PC-9 (cell line): ENCODE results near the gene GCDH. TPM values are rescaled to one million over a fixed set of nuclear protein-coding genes. Genes with fewer than 3 reads are reported as not detected.

Experiments
- Bru-seq: library from RNA; stranded (reverse); fragments of 400-500 nt; gene quantifications from one replicate; lab custom pipeline; 2021; lab: Mats Ljungman, UMichigan
- BruChase-seq, 2 experiments: library from RNA; stranded (reverse); fragments of 400-500 nt; gene quantifications; one replicate each; lab custom pipeline; 2021; lab: Mats Ljungman, UMichigan
- BruUV-seq: library from RNA; stranded (reverse); fragments of 400-500 nt; replicated peaks from 2 replicates; lab custom pipeline; 2021; lab: Mats Ljungman, UMichigan
- CTCF ChIA-PET: fragments of 300-600 bp; sonication (Branson Sonifier 250); formaldehyde crosslinking; loops from one replicate; lab custom pipeline; 2022; ENCODE audit warnings: antibody characterized with exemption; lab: Charles Lee
- POLR2A ChIA-PET: fragments of 300-600 bp; sonication (Branson Sonifier 250); formaldehyde crosslinking; loops from one replicate; lab custom pipeline; 2022; ENCODE audit warnings: antibody characterized with exemption; ENCODE audit not compliant: unreplicated experiment; lab: Charles Lee
- DNase-seq, 2 experiments: peaks; one replicate each; pipeline versions ENCODE4 v3.0.0 to v3.0.0-alpha.2; 2015 to 2022; ENCODE audit warnings: mixed read lengths in 1 of 2
- H2AFZ ChIP-seq: fragments of 200-600 bp; sonication (generic); 2 replicates; pipeline ENCODE4 v1.8.1; 2017; ENCODE audit warnings: antibody characterized with exemption
- H3F3A ChIP-seq: fragments of 200-600 bp; sonication (generic); 2 replicates; pipeline ENCODE4 v1.8.1; 2017; ENCODE audit warnings: antibody characterized with exemption, mild to moderate bottlenecking, low read depth; ENCODE audit not compliant: insufficient read depth
- H3K27ac ChIP-seq: fragments of 200-600 bp; sonication (generic); 2 replicates; pipeline ENCODE4 v1.6.1; 2016; ENCODE audit warnings: mixed run types
- H3K27me3 ChIP-seq: fragments of 200-600 bp; sonication (generic); 2 replicates; pipeline ENCODE4 v1.6.1; 2016; ENCODE audit warnings: low read depth, mixed run types; ENCODE audit not compliant: insufficient read depth
- H3K36me3 ChIP-seq: fragments of 200-600 bp; sonication (generic); 2 replicates; pipeline ENCODE4 v1.6.1; 2016; ENCODE audit warnings: low read depth, mixed run types
- H3K4me1 ChIP-seq: fragments of 200-600 bp; sonication (generic); replicated peaks from 2 replicates; pipeline ENCODE4 v1.6.1; 2016; ENCODE audit warnings: mixed run types; ENCODE audit not compliant: insufficient read depth
- H3K4me2 ChIP-seq: fragments of 200-600 bp; sonication (generic); 2 replicates; pipeline ENCODE4 v1.6.1; 2017; ENCODE audit warnings: mixed run types
- H3K4me3 ChIP-seq: fragments of 200-600 bp; sonication (generic); 2 replicates; pipeline ENCODE4 v1.6.1; 2016; ENCODE audit warnings: mixed run types
- H3K79me2 ChIP-seq: fragments of 200-600 bp; sonication (generic); 2 replicates; pipeline ENCODE4 v1.6.1; 2017; ENCODE audit warnings: low read depth, mixed run types
- H3K9me2 ChIP-seq: fragments of 200-600 bp; sonication (generic); 2 replicates; pipeline ENCODE4 v1.8.1; 2017; ENCODE audit warnings: mild to moderate bottlenecking; ENCODE audit not compliant: insufficient read depth
- H3K9me3 ChIP-seq: fragments of 200-600 bp; sonication (generic); 2 replicates; pipeline ENCODE4 v1.8.1; 2016; ENCODE audit warnings: low read depth; ENCODE audit not compliant: insufficient read depth
- H4K20me1 ChIP-seq: fragments of 200-600 bp; sonication (generic); 2 replicates; pipeline ENCODE4 v1.8.1; 2017; ENCODE audit not compliant: insufficient read depth
- CTCF ChIP-seq: fragments of 200-600 bp; sonication (generic); conservative IDR thresholded peaks from 2 replicates; pipeline ENCODE4 v1.6.1; 2017; ENCODE audit warnings: mixed run types, antibody characterized with exemption, mild to moderate bottlenecking, moderate library complexity
- EZH2 ChIP-seq: fragments of 200-600 bp; sonication (generic); IDR thresholded peaks from 2 replicates; pipeline ENCODE4 v1.8.0; 2017; ENCODE audit warnings: antibody characterized with exemption, low read depth
- intact Hi-C: fragments of 100-400 bp; cut with micrococcal nuclease; formaldehyde crosslinking; loops from one replicate; pipeline ENCODE4 v1.10.0; 2022; ENCODE audit not compliant: unreplicated experiment
- long read RNA-seq: library from polyadenylated mRNA; stranded (forward); transcript quantifications from one replicate; pipeline ENCODE4 v2.0.0, GENCODE V29; 2022
- total RNA-seq: library from RNA; stranded (reverse); gene quantifications from 2 replicates; pipeline ENCODE4 v1.2.3, GENCODE V29; 2021

The GCDH gene
- 23.2 and 27.8 TPM in 2 replicates for total RNA-seq
- percentile 52 among the genes with signal in this experiment for Bru-seq, nascent RNA
- percentile 65 among the genes with signal in this experiment for BruChase-seq, experiment 1, labeled RNA remaining after a 2-hour chase
- BruChase-seq, experiment 2, labeled RNA remaining after a 6-hour chase: percentile 61 among the genes with signal in this experiment
- long read RNA-seq, transcript GCDH-201 (12 exons, 1,956 nt): major isoform, 47 of 68 reads
- long read RNA-seq, partial matches to known transcripts: 4 of 68 reads
- long read RNA-seq, other reads (novel, unspliced or antisense): 14 of 68 reads

- no peaks in the 10 kb centered on the region for H3K36me3 ChIP-seq
- TF ChIP-seq CTCF (no peak), EZH2 (no peak)
- intact Hi-C loops: loop anchor here (2.0 kb wide), 2 partner anchors 28 to 48 kb away; partner anchors contain the start of genes CALR and SYCE2
- H4K20me1 ChIP-seq: no peaks in the 10 kb centered on the region
- peak within 1 kb of the TSS; percentile 97 for H3K4me2 ChIP-seq
- no peaks in the 10 kb centered on the region for H3K9me2 ChIP-seq
- ChIA-PET POLR2A (interaction anchor here (0.6 to 1.0 kb wide), 13 partner anchors 9 to 966 kb away, joined by 3 to 15 read pairs (median 5); partner anchors contain the start of genes CALR, DNASE2, FARSA and ZNF700), CTCF (interaction anchor here (0.7 to 1.1 kb wide), 3 partner anchors 43 to 125 kb away, joined by 3 to 5 read pairs (median 4); no protein-coding TSS in a partner anchor)
- BruUV-seq: no TSS peak
- H3F3A ChIP-seq: no peaks in the 10 kb centered on the region
- peaks cover 18% of the 10 kb centered on the region for H3K79me2 ChIP-seq
- peak; percentile 96 to 99 for DNase-seq
- H3K4me3 ChIP-seq: peak within 1 kb of the TSS; percentile 85
- H2AFZ ChIP-seq: peak within 1 kb of the TSS; percentile 81
- no peak within 1 kb of the TSS for H3K27ac ChIP-seq
- peaks cover 8% of the 10 kb centered on the region for H3K4me1 ChIP-seq
- H3K9me3 ChIP-seq: no peaks in the 10 kb centered on the region
- no peaks in the 10 kb centered on the region for H3K27me3 ChIP-seq
These were observed at the start of gene GCDH for GRCh38 chr19:12890787-12891552. TSS of gene GCDH (plus strand) at chr19:12891160. CDS start at chr19:12891305, 145 bp downstream.

- no peak for TF ChIP-seq CTCF
- TF ChIP-seq EZH2: no peak
- H2AFZ ChIP-seq: no peak overlapping the region
- no peaks in the 10 kb centered on the region for H3K79me2 ChIP-seq
- H3F3A ChIP-seq: peaks cover 38% of the 10 kb centered on the region
- H3K27ac ChIP-seq: no peak overlapping the region
- CTCF ChIA-PET: interaction anchor here (0.6 kb wide), 1 partner anchor 76 kb away, joined by 4 read pairs; no protein-coding TSS in a partner anchor
- H3K9me2 ChIP-seq: no peaks in the 10 kb centered on the region
- H3K27me3 ChIP-seq: no peaks in the 10 kb centered on the region
- H3K4me1 ChIP-seq: peaks cover 16% of the 10 kb centered on the region
- no peak overlapping the region for H3K4me2 ChIP-seq
- intact Hi-C loops: no loop called here
- H3K36me3 ChIP-seq: no peaks in the 10 kb centered on the region
- H4K20me1 ChIP-seq: no peaks in the 10 kb centered on the region
- DNase-seq: no peak
- no TSS peak for BruUV-seq
- no peaks in the 10 kb centered on the region for H3K9me3 ChIP-seq
- POLR2A ChIA-PET: no interaction called here
- H3K4me3 ChIP-seq: no peak overlapping the region
These were observed 48.4 kb upstream of the GCDH start for GRCh38 chr19:12842511-12842910.

- Histone ChIP-seq H3K36me3 (no peaks in the 10 kb centered on the region), H3K4me1 (peaks cover 10% of the 10 kb centered on the region; the same call in 1 of the 2 replicates), H3F3A (peaks cover 33% of the 10 kb centered on the region), H4K20me1 (no peaks in the 10 kb centered on the region), H2AFZ (no peak overlapping the region), H3K4me3 (no peak overlapping the region), H3K9me3 (no peaks in the 10 kb centered on the region), H3K27me3 (no peaks in the 10 kb centered on the region), H3K27ac (no peak overlapping the region), H3K79me2 (no peaks in the 10 kb centered on the region), H3K9me2 (no peaks in the 10 kb centered on the region), H3K4me2 (no peak overlapping the region)
- DNase-seq: no peak
- CTCF ChIA-PET: no interaction called here
- no TSS peak for BruUV-seq
- intact Hi-C loops: no loop called here
- POLR2A ChIA-PET: no interaction called here
- no peak for TF ChIP-seq CTCF
- no peak for TF ChIP-seq EZH2
These were observed 47.6 kb upstream of the GCDH start for GRCh38 chr19:12843328-12843727.
